Ovary (tissue), 3 donors: ENCODE measurements around the gene CHRM5.

Experiments used
- POLR2A ChIP-seq: fragments of 450-650 bp; IDR thresholded peaks from one replicate; pipeline ENCODE4 v1.6.1; 2017; ENCODE audit warnings: antibody characterized with exemption, mild to moderate bottlenecking, moderate library complexity
- TF ChIP-seq, protein P1 (sequence below), 3 donors: fragments of 450-650 bp in 2 of 3; fragments of 200-600 bp in 1 of 3; IDR thresholded peaks; one replicate each; pipeline versions ENCODE4 v1.5.1 to v1.8.0; 2016 to 2022; ENCODE audit warnings: antibody characterized with exemption in 3 of 3, mild to moderate bottlenecking in 1 of 3
- donor health status: DM: no; HTN: no; CAD: no.

DNA sequence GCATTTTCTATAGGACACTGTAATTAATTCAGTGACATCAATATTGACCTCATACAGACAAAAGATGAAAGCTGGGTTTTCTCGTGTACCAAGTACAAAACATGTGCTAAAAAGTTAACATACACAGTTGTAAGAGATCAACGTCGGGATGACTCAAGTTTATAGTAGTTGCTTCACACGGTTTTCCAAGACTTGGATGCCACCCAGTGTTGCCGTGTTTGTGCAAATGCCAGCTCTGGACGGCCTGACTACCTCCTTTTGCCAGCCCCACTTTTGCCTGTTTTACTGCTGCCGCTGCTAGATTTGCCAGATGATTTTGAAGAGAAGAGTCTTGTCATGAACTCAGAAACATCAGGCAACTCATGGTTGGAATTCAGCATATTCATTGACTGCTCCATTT is 115.8 kb downstream of the CHRM5 start:
- TF ChIP-seq, protein P1, sequence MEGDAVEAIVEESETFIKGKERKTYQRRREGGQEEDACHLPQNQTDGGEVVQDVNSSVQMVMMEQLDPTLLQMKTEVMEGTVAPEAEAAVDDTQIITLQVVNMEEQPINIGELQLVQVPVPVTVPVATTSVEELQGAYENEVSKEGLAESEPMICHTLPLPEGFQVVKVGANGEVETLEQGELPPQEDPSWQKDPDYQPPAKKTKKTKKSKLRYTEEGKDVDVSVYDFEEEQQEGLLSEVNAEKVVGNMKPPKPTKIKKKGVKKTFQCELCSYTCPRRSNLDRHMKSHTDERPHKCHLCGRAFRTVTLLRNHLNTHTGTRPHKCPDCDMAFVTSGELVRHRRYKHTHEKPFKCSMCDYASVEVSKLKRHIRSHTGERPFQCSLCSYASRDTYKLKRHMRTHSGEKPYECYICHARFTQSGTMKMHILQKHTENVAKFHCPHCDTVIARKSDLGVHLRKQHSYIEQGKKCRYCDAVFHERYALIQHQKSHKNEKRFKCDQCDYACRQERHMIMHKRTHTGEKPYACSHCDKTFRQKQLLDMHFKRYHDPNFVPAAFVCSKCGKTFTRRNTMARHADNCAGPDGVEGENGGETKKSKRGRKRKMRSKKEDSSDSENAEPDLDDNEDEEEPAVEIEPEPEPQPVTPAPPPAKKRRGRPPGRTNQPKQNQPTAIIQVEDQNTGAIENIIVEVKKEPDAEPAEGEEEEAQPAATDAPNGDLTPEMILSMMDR (IDR thresholded peaks at IDR 0.05), result no peak
- no peak for TF ChIP-seq POLR2A
